Putamen (tissue), 1 donor: ENCODE data around the gene SLC24A3.

Source experiments
- DNase-seq: peaks from one replicate; pipeline ENCODE4 v3.0.0-alpha.2; 2016; ENCODE audit warnings: low spot score

The SLC24A3 gene

DNA sequence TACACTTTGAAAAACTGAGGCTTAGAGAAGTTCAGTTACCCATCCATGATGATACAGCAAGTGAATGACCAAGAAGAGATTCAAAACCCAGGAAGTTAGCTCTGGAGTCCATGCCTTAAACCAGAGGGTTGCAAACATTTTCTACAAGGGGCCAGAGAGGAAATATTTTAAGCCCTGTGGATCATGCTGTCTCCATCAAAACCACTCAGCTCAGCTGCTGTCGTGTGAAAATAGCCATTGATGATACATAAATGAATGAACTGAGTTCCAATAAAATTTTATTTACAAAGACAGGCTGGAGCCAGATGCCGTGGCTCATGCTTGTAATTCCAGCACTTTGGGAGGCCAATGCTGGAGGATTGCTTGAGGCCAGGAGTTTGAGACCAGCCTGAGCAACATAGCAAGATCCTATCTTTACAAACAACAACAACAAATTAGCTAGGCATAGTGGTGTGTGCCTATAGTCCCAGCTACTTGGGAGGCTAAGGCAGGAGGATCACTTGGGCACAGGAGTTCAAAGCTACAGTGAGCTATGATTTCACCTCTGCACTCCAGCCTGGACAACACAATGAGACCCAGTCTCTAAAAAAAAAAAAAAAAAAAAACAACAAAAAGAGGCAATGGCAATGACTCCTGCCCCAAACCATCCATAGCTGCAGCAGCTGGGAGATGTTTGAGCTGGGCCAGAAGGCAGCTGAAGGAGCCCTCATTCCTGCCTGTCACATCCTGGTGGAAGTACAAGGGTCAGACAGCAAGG, 501.6 kb downstream of the SLC24A3 start:
- DNase-seq = no peak

DNA sequence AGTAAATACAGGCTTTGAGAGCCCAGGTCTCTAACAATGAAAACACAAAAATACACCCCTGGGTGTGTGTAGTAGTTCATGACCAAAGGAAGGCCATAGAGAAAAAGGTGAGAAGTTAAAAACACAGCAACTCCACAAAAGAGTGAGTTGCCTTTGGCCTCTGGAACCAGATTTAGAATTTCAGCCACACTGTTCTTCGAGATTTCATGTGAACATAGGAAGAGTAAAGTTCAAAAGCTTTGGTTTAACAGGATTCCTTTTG, 502.1 kb downstream of the SLC24A3 start:
- DNase-seq = no peak

- DNase-seq = no peak
Observed at GRCh38 chr20:19715986-19716385, 503.5 kb downstream of the SLC24A3 start.

GRCh38 chr20:19718880-19719279, 506.4 kb downstream of the SLC24A3 start:
- no peak for DNase-seq

DNA sequence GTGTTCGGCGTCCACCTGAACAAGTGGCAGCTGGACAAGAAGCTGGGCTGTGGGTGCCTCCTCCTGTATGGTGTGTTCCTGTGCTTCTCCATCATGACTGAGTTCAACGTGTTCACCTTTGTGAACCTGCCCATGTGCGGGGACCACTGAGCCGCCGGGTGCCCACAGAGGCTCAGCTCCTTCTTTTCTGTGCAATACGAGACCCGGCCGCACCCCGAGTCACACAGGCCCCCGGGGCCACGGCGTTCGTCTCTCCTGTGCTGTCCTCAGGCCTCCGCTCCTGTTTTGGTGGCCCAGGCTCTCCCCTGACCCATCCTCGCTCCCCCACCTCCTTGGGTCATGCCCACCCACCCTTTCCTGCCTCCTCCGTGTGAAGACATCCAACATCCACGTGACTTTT, 508.5 kb downstream of the SLC24A3 start:
- DNase-seq = no peak

DNA sequence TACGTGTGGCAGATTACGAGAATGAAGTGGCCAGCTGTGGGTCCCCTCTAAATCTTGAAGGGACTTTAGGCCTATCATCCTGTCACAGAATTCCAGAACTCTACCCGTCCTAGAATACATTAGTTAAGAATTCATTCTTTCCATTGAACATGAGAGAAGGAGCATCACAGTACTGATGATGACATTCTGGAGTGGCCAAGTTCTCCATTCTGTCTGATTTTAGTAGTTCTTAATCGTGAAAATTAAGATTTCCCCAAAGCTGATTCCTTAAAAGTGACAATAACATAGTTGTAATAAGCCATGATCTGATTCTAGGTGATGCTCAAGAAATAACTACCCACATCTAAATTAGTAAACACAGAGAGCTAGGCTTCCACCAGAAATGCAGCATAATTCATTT, 510.6 kb downstream of the SLC24A3 start:
- DNase-seq = no peak

DNA sequence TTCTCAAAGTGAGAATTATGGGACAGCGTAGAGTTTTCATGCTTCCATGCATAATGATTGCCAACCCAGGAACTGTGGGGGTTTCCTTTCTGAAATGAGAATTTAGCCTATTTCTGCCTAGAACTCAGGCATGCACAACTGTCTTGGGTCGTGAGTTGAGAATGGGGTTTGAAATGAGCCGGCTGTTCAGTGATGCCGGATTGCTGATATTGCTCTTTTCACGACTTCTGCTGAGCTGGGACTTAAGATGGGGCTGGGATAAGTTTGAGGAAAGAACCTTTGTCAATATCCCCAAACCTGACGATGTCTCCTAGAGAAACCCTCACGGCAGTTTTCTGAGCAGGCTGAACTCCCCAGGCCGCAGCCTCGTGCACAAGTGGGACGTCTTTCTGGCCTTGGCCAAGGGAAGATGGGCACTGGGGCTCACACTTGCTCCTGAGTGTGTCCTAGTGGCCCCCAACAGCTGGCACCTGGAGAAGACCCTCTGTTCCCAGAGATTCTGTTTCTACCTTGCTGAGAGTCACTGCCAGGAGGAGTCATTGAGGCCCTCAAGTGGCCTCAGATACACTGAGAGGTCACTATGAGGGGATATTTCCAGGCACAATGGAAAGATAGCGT, 511.5 kb downstream of the SLC24A3 start:
- no peak for DNase-seq

- DNase-seq = no peak
Observed at GRCh38 chr20:19725373-19725772, 512.9 kb downstream of the SLC24A3 start.

DNA sequence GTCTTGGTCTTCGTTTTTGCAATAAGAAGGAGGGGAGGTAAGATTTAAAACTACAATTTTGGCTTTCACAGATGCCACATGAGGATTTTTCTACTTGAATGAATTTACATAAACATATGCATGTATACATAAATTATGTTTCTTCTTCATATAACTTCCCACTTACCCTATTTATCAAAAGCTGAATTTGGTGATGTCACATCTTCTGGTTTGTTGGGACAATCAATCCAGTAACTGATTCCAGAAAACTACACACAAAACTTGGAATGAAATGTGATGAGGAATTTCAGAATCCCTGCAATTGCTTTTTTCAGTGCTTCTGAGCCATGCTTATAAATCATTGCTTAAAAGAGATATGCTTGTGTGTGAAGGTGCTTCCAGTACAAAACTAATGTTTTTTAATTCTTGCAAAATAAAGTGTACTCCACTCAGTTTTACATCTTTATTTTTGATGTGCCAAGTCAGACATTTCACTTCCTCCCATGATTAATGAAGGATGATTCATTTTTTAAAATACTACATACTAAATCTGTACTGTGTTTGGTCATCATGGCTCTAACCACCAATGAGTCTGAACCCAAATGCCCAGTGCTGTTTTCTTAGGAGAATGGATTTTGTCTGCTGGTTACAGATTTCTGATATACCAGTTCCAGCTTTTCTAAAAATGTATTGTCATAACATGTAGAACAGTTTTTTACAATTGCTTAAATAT, 513.5 kb downstream of the SLC24A3 start:
- no peak for DNase-seq

GRCh38 chr20:19727251-19727847, 514.9 kb downstream of the SLC24A3 start:
- no peak for DNase-seq

DNA sequence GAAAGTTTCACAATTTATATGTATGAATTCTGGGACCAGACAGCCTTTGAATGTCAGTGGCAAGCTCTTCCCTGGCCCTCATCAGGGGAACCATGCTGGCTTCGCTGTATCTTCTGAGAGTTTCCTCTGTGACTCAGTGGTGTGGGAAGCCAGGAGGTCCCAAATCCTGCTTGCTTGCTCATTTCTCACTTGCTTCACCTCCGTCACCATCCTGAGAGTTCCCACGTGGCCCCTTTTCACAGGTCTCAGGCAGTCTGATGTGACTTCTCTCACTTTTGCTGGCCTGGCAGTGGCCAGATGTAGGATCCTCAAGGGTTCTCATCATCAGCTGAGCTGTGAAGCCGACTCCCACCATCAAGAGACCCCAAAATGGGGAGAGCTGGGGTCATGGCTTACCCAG, 517.2 kb downstream of the SLC24A3 start:
- no peak for DNase-seq

DNA sequence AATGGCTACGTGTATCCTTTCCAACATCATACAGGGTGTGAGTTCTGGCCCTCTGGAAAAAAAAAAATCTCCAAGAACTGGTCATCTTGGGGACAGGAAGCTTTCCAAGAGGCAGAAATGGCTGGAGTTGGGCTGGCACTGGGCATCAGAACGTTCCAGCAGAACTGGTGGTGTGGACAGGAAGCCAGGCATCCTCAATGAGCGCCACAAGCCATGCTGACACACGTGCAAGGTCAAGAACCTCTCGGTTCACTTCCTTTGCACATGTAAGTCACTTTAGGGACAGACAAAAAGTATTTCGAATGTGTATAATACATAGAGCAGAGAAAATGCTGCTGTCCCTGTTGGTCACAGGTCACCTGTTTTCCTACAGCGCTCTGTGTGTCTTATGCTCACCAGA, 518.3 kb downstream of the SLC24A3 start:
- DNase-seq = no peak

GRCh38 chr20:19734811-19735210, 522.4 kb downstream of the SLC24A3 start:
- no peak for DNase-seq

DNA sequence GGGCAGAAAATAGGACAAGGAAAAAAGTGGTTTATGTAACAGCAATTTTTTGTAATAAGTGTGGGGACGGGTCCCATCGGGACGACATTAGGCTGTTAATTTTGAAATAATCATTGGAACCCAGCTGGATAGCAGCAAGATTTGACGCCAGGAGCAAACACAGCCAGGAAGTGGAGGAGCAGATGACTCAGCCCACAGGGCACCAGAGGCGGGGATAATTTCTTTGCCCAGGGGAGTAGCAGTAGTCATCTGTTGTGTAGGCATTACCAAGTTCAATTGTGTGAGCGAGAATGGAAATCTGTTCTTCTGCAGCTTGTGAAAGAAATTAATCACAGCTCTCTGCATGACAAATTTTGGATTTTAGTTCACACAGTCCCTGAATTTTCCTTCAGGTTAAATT, 523.0 kb downstream of the SLC24A3 start:
- DNase-seq = peak; percentile 75

GRCh38 chr20:19737025-19737424, 524.6 kb downstream of the SLC24A3 start:
- no peak for DNase-seq

- DNase-seq = no peak
Observed at GRCh38 chr20:19738951-19739350, 526.5 kb downstream of the SLC24A3 start.

GRCh38 chr20:19739351-19739750, 526.9 kb downstream of the SLC24A3 start:
- DNase-seq = no peak

DNA sequence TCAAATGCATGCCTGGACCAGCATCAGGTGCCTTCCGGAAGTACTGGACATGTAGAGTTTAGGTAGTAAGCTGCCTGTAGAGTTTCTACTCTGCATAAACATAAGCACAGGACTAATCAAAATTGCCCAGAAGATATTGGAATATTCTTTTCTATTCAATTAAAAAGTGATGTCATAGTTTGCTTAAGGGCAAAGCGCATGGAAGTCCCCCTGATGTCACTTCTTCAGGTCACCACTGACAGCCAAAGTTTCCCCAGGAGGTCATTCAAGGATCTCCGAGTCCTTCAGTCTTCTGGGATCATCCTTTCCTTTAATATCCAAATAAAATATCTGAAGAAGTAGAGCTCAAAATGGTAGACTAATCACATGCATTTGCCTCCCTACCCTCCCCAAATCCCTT, 528.1 kb downstream of the SLC24A3 start:
- no peak for DNase-seq

DNA sequence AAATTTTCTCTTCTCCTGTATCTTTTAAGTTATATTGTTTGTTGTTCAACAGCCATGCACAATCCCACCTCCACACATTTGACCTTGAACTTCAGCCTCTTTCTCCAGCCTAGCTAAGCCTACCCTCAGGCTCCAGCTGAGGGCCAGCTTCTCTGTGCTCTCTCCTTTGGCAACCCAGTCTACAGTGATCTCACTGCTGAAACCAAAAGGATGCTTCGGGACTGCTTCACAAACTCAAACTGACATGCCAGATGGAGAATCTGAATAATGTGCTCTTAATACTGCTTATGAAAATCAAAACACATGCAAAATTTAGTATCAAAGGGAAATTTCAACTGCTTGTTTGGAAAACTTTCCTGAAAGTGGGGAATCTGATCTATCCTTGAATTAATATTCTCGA, 529.5 kb downstream of the SLC24A3 start:
- no peak for DNase-seq

- DNase-seq = no peak
Observed at GRCh38 chr20:19742974-19743639, 530.7 kb downstream of the SLC24A3 start.

- no peak for DNase-seq
Observed at GRCh38 chr20:19743640-19743995, 531.2 kb downstream of the SLC24A3 start.

DNA sequence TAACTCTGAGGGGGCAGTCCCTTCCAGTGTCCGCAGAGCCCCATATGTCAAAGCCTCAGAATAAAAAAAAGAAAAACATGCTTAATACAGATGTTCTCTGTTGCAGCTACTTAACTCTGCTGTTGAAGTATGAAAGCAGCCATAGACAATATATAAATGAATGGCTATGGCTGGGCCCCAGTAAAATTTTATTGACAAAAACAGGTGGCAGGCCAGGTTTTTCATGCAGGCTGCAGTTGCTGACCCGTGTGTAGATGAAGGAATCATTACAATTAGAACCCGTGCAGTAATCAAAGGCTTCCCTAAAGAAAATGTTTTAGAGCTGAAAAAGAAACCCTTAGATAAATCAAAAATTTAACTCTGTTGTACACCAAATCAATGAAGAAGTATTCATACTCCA, 532.7 kb downstream of the SLC24A3 start:
- no peak for DNase-seq

- no peak for DNase-seq
Observed at GRCh38 chr20:19745584-19745983, 533.1 kb downstream of the SLC24A3 start.
